GM12878 (cell line): ENCODE results near the gene SEPTIN1. TPM values are rescaled to one million over a fixed set of nuclear protein-coding genes. Genes with fewer than 3 reads are reported as not detected.
A peak's percentile ranks its signal among the peaks of the same experiment; 100 is the strongest.

Experiments used
- CHD1 ChIP-seq: IDR thresholded peaks from 2 replicates; pipeline ENCODE4 v1.6.1; 2012; ENCODE audit warnings: low read depth, low read length, improper control_type of control experiment
- HDAC2 ChIP-seq: fragments of 200-600 bp; sonication (generic); IDR thresholded peaks from 2 replicates; pipeline ENCODE4 v1.6.1; 2017
- HDAC6 ChIP-seq: fragments of 200-600 bp; sonication (generic); IDR thresholded peaks from one replicate; pipeline ENCODE4 v1.8.0; 2017; ENCODE audit warnings: antibody characterized with exemption; ENCODE audit not compliant: unreplicated experiment
- IRF3 ChIP-seq: fragments of 450-650 bp; IDR thresholded peaks from 2 replicates; pipeline ENCODE4 v1.6.1; 2014; ENCODE audit warnings: mild to moderate bottlenecking
- KDM1A ChIP-seq: fragments of 200-600 bp; sonication (generic); IDR thresholded peaks from 2 replicates; pipeline ENCODE4 v1.6.1; 2016; ENCODE audit warnings: borderline replicate concordance
- KLF5 ChIP-seq: fragments of 450-650 bp; IDR thresholded peaks from 2 replicates; pipeline ENCODE4 v1.6.1; 2014; ENCODE audit warnings: mild to moderate bottlenecking; ENCODE audit not compliant: partially characterized antibody
- LARP7 ChIP-seq: fragments of 450-650 bp; IDR thresholded peaks from 2 replicates; pipeline ENCODE4 v1.6.1; 2017; ENCODE audit warnings: mild to moderate bottlenecking
- MEF2A ChIP-seq: IDR thresholded peaks from 2 replicates; pipeline ENCODE4 v1.6.1; 2011; ENCODE audit warnings: low read depth, mild to moderate bottlenecking, low read length, moderate library complexity; ENCODE audit not compliant: insufficient read depth
- NKRF ChIP-seq: fragments of 450-650 bp; conservative IDR thresholded peaks from 2 replicates; pipeline ENCODE4 v1.6.1; 2017; ENCODE audit warnings: mild to moderate bottlenecking, moderate library complexity
- POLR2A ChIP-seq: IDR thresholded peaks from 2 replicates; pipeline ENCODE4 v1.6.1; 2011; ENCODE audit warnings: low read depth, mild to moderate bottlenecking, low read length
- POLR2AphosphoS2 ChIP-seq: IDR thresholded peaks from 2 replicates; pipeline ENCODE4 v1.6.1; 2011; ENCODE audit warnings: low read depth, mild to moderate bottlenecking, low read length, improper control_type of control experiment, moderate library complexity
- RAD51 ChIP-seq: fragments of 450-650 bp; IDR thresholded peaks from 2 replicates; pipeline ENCODE4 v1.6.1; 2016; ENCODE audit warnings: moderate library complexity, mild to moderate bottlenecking, inconsistent platforms
- SMAD5 ChIP-seq: IDR thresholded peaks from 2 replicates; pipeline ENCODE4 v1.6.1; 2016; ENCODE audit warnings: antibody characterized with exemption, low read depth
- TAF1 ChIP-seq: IDR thresholded peaks from 2 replicates; pipeline ENCODE4 v1.6.1; 2011; ENCODE audit warnings: mild to moderate bottlenecking, low read depth, low read length, borderline replicate concordance
- TCF12 ChIP-seq: IDR thresholded peaks from 2 replicates; pipeline ENCODE4 v1.6.1; 2011; ENCODE audit warnings: low read depth, mild to moderate bottlenecking, low read length
- WRNIP1 ChIP-seq: IDR thresholded peaks from 2 replicates; pipeline ENCODE4 v1.6.1; 2011; ENCODE audit warnings: low read depth, low read length, improper control_type of control experiment, borderline replicate concordance
- polyA plus RNA-seq, 11 experiments: library from polyadenylated mRNA; depleted of rRNA in 4 of 11; unstranded in 6 of 11; stranded (reverse) in 5 of 11; fragments of >200 nt; fragmentation: Nextera tagmentation in 4 of 11; fragmentation: Illumina TruSeq in 1 of 11; extraction: Ambion mirVana in 4 of 11; extraction: Trizol in 1 of 11; gene quantifications; 1 replicate in 1 of 11; 2 replicates in 10 of 11; pipeline versions ENCODE4 v1.2.1 to v1.2.3, GENCODE V29; 2011 to 2016; ENCODE audit warnings: inconsistent platforms in 2 of 11, missing spikeins in 2 of 11, low read depth in 1 of 11
- total RNA-seq, 4 experiments: library from RNA; depleted of rRNA in 3 of 4; stranded (reverse); fragments of >200 nt in 3 of 4; fragmentation: Illumina TruSeq in 1 of 4; extraction: Trizol in 1 of 4; gene quantifications; 2 replicates each; pipeline versions ENCODE4 v1.2.1 to v1.2.3, GENCODE V29; 2013 to 2021
- TF ChIP-seq, protein P1 (sequence below), 3 experiments: IDR thresholded peaks in 2 of 3; conservative IDR thresholded peaks in 1 of 3; 2 replicates each; pipeline ENCODE4 v1.5.1; 2011; ENCODE audit warnings: low read depth in 3 of 3, low read length in 3 of 3, mild to moderate bottlenecking in 3 of 3, control low read depth in 2 of 3, moderate library complexity in 2 of 3, inconsistent platforms in 1 of 3, mixed read lengths in 1 of 3; ENCODE audit not compliant: control insufficient read depth in 2 of 3, insufficient read depth in 1 of 3; ENCODE audit errors: extremely low read depth in 1 of 3
- TF ChIP-seq, protein P2 (sequence below): IDR thresholded peaks from 2 replicates; pipeline ENCODE4 v1.6.1; 2011; ENCODE audit warnings: borderline replicate concordance, low read depth, mild to moderate bottlenecking, moderate library complexity, low read length; ENCODE audit not compliant: insufficient read depth, poor library complexity, severe bottlenecking
- TF ChIP-seq, protein P3 (sequence below): fragments of 450-650 bp; IDR thresholded peaks from 2 replicates; pipeline ENCODE4 v1.6.1; 2016; ENCODE audit warnings: mild to moderate bottlenecking

The SEPTIN1 gene
- total and polyA plus RNA-seq, 10 of the 15 experiments (the other 5 are each of a cell fraction or from before 2014, with no cell fraction given) = 2.8 to 153 (median 94.1) TPM

DNA sequence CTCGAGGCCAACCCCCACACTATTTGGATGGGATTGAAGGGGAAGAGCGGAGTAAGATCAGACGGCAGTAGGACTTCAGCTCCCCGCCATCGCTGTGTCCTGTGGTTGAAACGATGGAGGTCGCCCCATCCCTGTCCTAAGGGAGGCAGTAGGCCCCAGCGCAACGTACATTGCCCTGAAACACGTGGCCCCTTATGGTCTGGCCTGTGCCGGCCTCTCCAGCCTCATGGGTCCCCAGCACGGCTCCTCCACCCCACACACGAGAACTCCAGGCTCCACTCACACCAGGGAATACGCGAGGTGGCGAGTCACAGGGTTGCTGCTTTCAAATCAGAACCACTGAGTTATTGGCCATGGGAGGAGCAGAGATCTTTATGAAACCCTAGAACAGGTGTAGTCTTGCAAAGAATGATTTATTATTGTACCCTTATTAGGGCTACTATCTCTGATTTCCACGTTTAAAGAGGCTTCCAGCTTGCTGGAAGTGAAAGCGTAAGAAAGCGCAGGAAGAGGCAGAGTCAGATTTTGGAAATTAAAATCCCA is 48.1 kb upstream of the SEPTIN1 start (continued):
- TF ChIP-seq IRF3 (no peak), TAF1 (no peak), CHD1 (no peak), KLF5 (no peak), TCF12 (no peak), LARP7 (0 out of 2 replicates have a peak, but pooled peaks have one; percentile 61), POLR2A (no peak), HDAC6 (no peak), MEF2A (no peak), SMAD5 (no peak), HDAC2 (0 out of 2 replicates have a peak, but pooled peaks have one; percentile 34), KDM1A (no peak), WRNIP1 (no peak), NKRF (no peak), POLR2AphosphoS2 (no peak), RAD51 (no peak)
- TF ChIP-seq, protein P1, sequence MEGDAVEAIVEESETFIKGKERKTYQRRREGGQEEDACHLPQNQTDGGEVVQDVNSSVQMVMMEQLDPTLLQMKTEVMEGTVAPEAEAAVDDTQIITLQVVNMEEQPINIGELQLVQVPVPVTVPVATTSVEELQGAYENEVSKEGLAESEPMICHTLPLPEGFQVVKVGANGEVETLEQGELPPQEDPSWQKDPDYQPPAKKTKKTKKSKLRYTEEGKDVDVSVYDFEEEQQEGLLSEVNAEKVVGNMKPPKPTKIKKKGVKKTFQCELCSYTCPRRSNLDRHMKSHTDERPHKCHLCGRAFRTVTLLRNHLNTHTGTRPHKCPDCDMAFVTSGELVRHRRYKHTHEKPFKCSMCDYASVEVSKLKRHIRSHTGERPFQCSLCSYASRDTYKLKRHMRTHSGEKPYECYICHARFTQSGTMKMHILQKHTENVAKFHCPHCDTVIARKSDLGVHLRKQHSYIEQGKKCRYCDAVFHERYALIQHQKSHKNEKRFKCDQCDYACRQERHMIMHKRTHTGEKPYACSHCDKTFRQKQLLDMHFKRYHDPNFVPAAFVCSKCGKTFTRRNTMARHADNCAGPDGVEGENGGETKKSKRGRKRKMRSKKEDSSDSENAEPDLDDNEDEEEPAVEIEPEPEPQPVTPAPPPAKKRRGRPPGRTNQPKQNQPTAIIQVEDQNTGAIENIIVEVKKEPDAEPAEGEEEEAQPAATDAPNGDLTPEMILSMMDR (IDR thresholded peaks at IDR 0.05 in 2 of 3, conservative IDR thresholded peaks at IDR 0.05 in 1 of 3; ENCODE audit: control insufficient read depth in 2 of 3, extremely low read depth in 1 of 3, insufficient read depth in 1 of 3, low read depth in 3 of 3, low read length in 3 of 3) = peak in 1 of 3 experiments; percentile 22; a peak in 1 of 6 replicates
- TF ChIP-seq, protein P2, sequence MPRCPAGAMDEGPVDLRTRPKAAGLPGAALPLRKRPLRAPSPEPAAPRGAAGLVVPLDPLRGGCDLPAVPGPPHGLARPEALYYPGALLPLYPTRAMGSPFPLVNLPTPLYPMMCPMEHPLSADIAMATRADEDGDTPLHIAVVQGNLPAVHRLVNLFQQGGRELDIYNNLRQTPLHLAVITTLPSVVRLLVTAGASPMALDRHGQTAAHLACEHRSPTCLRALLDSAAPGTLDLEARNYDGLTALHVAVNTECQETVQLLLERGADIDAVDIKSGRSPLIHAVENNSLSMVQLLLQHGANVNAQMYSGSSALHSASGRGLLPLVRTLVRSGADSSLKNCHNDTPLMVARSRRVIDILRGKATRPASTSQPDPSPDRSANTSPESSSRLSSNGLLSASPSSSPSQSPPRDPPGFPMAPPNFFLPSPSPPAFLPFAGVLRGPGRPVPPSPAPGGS = no peak
- TF ChIP-seq, protein P3, sequence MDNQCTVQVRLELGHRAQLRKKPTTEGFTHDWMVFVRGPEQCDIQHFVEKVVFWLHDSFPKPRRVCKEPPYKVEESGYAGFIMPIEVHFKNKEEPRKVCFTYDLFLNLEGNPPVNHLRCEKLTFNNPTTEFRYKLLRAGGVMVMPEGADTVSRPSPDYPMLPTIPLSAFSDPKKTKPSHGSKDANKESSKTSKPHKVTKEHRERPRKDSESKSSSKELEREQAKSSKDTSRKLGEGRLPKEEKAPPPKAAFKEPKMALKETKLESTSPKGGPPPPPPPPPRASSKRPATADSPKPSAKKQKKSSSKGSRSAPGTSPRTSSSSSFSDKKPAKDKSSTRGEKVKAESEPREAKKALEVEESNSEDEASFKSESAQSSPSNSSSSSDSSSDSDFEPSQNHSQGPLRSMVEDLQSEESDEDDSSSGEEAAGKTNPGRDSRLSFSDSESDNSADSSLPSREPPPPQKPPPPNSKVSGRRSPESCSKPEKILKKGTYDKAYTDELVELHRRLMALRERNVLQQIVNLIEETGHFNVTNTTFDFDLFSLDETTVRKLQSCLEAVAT = peak; percentile 98
